ENCODE data around the gene ADAMTS19.

Gene ADAMTS19

GRCh38 chr5:129438322-129438721 is 21.8 kb upstream of the ADAMTS19 start:
- no peaks in the 10 kb centered on the region for H3K4me1 ChIP-seq (ENCODE audit: control insufficient read depth, insufficient read depth, low read length)
- no peaks in the 10 kb centered on the region for H3K27me3 ChIP-seq (ENCODE audit: control insufficient read depth, insufficient read depth, low read length, poor library complexity, severe bottlenecking)
- H3K9me3 ChIP-seq (ENCODE audit: control insufficient read depth, low read length), result no peaks in the 10 kb centered on the region
- no peak overlapping the region for H3K4me3 ChIP-seq (ENCODE audit: insufficient read depth, low read depth, low read length)
- H3K36me3 ChIP-seq (ENCODE audit: control insufficient read depth, insufficient read depth, low read length), result no peaks in the 10 kb centered on the region
- WGBS, 2 experiments, result 84 to 89% methylated on average over 3 of the region's 3 CpGs
- no peak overlapping the region for H3K27ac ChIP-seq (ENCODE audit: insufficient read depth, low read depth, low read length, poor library complexity, severe bottlenecking)

GRCh38 chr5:129440424-129440823 is 19.7 kb upstream of the ADAMTS19 start:
- Histone ChIP-seq H3K4me3 (ENCODE audit: insufficient read depth, low read depth, low read length) (no peak overlapping the region), H3K36me3 (ENCODE audit: control insufficient read depth, insufficient read depth, low read length) (no peaks in the 10 kb centered on the region), H3K27ac (ENCODE audit: insufficient read depth, low read depth, low read length, poor library complexity, severe bottlenecking) (no peak overlapping the region), H3K9me3 (ENCODE audit: control insufficient read depth, low read length) (no peaks in the 10 kb centered on the region), H3K27me3 (ENCODE audit: control insufficient read depth, insufficient read depth, low read length, poor library complexity, severe bottlenecking) (no peaks in the 10 kb centered on the region), H3K4me1 (ENCODE audit: control insufficient read depth, insufficient read depth, low read length) (no peaks in the 10 kb centered on the region)
- WGBS, 2 experiments, result 91 to 93% methylated on average over 6 of the region's 6 CpGs

DNA sequence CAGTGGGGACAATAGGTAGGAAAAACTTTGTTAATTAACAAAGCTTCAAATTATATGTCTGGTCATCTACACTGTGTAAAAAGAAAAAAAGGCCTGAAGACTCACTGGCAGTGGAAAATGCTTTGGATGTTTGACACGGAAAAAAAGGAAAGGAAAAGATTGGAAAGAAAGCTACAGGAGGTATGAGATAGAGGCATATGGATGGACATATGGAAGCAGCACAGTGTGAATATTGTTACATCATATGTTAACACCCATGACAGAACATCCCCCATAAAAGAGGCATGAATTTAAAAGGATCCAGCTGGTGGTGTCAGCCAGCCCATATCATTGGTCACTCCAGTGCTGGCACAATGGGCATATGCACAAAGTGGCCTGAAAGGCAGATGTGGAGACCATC is 19.0 kb upstream of the ADAMTS19 start:
- no peaks in the 10 kb centered on the region for H3K27me3 ChIP-seq (ENCODE audit: control insufficient read depth, insufficient read depth, low read length, poor library complexity, severe bottlenecking)
- 95 to 96% methylated on average over 1 of the region's 1 CpG for WGBS, 2 experiments
- no peak overlapping the region for H3K27ac ChIP-seq (ENCODE audit: insufficient read depth, low read depth, low read length, poor library complexity, severe bottlenecking)
- no peak overlapping the region for H3K4me3 ChIP-seq (ENCODE audit: insufficient read depth, low read depth, low read length)
- no peaks in the 10 kb centered on the region for H3K9me3 ChIP-seq (ENCODE audit: control insufficient read depth, low read length)
- H3K36me3 ChIP-seq (ENCODE audit: control insufficient read depth, insufficient read depth, low read length), result no peaks in the 10 kb centered on the region
- H3K4me1 ChIP-seq (ENCODE audit: control insufficient read depth, insufficient read depth, low read length), result no peaks in the 10 kb centered on the region

DNA sequence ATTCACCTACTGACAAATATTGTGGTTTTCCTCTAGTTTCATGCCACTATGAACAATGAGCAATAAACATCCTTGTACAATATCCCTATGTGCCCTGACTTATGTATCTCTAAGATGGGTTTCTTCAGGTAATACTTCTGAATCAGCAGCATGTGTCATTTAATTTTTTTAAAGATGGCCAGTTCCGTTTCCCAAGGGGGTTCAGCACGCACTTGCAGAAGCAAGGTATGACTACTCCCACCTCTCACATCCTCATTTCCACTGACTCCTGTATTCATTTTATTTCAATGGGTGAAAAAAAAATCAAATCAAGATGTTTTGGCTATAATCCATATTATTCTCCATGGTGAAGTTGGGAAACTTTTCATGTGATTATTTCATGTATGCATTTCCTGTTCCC is 14.7 kb upstream of the ADAMTS19 start:
- H3K27me3 ChIP-seq (ENCODE audit: control insufficient read depth, insufficient read depth, low read length, poor library complexity, severe bottlenecking), result no peaks in the 10 kb centered on the region
- no peak overlapping the region for H3K27ac ChIP-seq (ENCODE audit: insufficient read depth, low read depth, low read length, poor library complexity, severe bottlenecking)
- no peaks in the 10 kb centered on the region for H3K36me3 ChIP-seq (ENCODE audit: control insufficient read depth, insufficient read depth, low read length)
- no peaks in the 10 kb centered on the region for H3K4me1 ChIP-seq (ENCODE audit: control insufficient read depth, insufficient read depth, low read length)
- no peak overlapping the region for H3K4me3 ChIP-seq (ENCODE audit: insufficient read depth, low read depth, low read length)
- no peaks in the 10 kb centered on the region for H3K9me3 ChIP-seq (ENCODE audit: control insufficient read depth, low read length)
- 95 to 100% methylated on average over 2 of the region's 2 CpGs for WGBS, 2 experiments

DNA sequence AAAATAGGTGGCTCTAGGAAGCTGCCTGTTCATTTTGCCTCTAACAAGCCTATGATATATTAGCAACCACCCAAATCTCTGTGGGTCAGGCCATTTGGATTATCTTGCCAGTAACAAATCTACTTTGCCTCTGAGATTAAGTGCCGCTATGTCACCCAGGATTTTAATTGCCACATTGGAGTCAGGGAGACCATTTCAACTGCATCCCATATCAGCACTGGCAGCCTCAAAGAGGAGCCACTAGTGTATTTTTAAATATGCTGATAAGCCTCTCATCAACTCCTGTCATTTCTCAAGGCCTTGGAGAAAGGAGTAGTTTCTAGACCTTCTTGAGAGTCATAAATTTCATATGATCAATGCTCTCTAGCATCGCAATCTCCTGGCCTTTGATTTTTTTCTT is 12.1 kb upstream of the ADAMTS19 start:
- H3K27me3 ChIP-seq (ENCODE audit: control insufficient read depth, insufficient read depth, low read length, poor library complexity, severe bottlenecking), result no peaks in the 10 kb centered on the region

GRCh38 chr5:129448654-129449053 is 11.4 kb upstream of the ADAMTS19 start:
- Histone ChIP-seq H3K27ac (ENCODE audit: insufficient read depth, low read depth, low read length, poor library complexity, severe bottlenecking) (no peak overlapping the region), H3K36me3 (ENCODE audit: control insufficient read depth, insufficient read depth, low read length) (no peaks in the 10 kb centered on the region), H3K9me3 (ENCODE audit: control insufficient read depth, low read length) (no peaks in the 10 kb centered on the region), H3K4me1 (ENCODE audit: control insufficient read depth, insufficient read depth, low read length) (no peaks in the 10 kb centered on the region), H3K4me3 (ENCODE audit: insufficient read depth, low read depth, low read length) (no peak overlapping the region), H3K27me3 (ENCODE audit: control insufficient read depth, insufficient read depth, low read length, poor library complexity, severe bottlenecking) (no peaks in the 10 kb centered on the region)
- WGBS, 2 experiments, result 72 to 78% methylated on average over 4 of the region's 4 CpGs

More for the DNA sequence above, 12.1 kb upstream of the ADAMTS19 start:
- H3K4me1 ChIP-seq (ENCODE audit: control insufficient read depth, insufficient read depth, low read length), result no peaks in the 10 kb centered on the region
- no peaks in the 10 kb centered on the region for H3K36me3 ChIP-seq (ENCODE audit: control insufficient read depth, insufficient read depth, low read length)
- no peak overlapping the region for H3K27ac ChIP-seq (ENCODE audit: insufficient read depth, low read depth, low read length, poor library complexity, severe bottlenecking)
- 81 to 99% methylated on average over 2 of the region's 2 CpGs for WGBS, 2 experiments
- no peak overlapping the region for H3K4me3 ChIP-seq (ENCODE audit: insufficient read depth, low read depth, low read length)
- H3K9me3 ChIP-seq (ENCODE audit: control insufficient read depth, low read length), result no peaks in the 10 kb centered on the region

DNA sequence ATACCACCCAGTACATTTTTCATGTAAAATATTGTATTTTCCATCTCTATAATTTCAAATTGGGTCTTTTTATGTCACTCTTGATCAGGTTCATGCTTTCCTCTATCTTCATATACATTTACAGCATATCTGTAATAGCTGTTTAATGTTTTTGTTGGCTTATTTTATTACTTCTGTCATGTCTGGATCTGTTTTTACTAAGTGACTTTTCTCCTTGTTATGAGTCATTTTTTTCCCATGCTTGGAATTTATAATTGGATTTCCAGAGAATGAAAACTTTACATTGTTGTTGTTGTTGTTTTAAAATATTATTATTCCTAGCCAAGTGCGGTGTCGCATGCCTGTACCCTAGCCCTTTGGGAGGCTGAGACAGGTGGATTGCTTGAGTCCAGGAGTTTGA is 5.6 kb upstream of the ADAMTS19 start:
- Histone ChIP-seq H3K9me3 (ENCODE audit: control insufficient read depth, low read length) (no peaks in the 10 kb centered on the region), H3K4me3 (ENCODE audit: insufficient read depth, low read depth, low read length) (no peak overlapping the region), H3K4me1 (ENCODE audit: control insufficient read depth, insufficient read depth, low read length) (peaks cover 12% of the 10 kb centered on the region), H3K27me3 (ENCODE audit: control insufficient read depth, insufficient read depth, low read length, poor library complexity, severe bottlenecking) (no peaks in the 10 kb centered on the region), H3K27ac (ENCODE audit: insufficient read depth, low read depth, low read length, poor library complexity, severe bottlenecking) (no peak overlapping the region), H3K36me3 (ENCODE audit: control insufficient read depth, insufficient read depth, low read length) (no peaks in the 10 kb centered on the region)
- WGBS, 2 experiments, result 93 to 97% methylated on average over 2 of the region's 2 CpGs

GRCh38 chr5:129459450-129459776 is 685 bp upstream of the ADAMTS19 start:
- peak overlapping the region; percentile 48 for H3K4me3 ChIP-seq (ENCODE audit: insufficient read depth, low read depth, low read length)
- no peaks in the 10 kb centered on the region for H3K27me3 ChIP-seq (ENCODE audit: control insufficient read depth, insufficient read depth, low read length, poor library complexity, severe bottlenecking)
- H3K4me1 ChIP-seq (ENCODE audit: control insufficient read depth, insufficient read depth, low read length), result peaks cover 15% of the 10 kb centered on the region
- WGBS, 2 experiments, result 1% methylated on average over 11 of the region's 11 CpGs
- no peaks in the 10 kb centered on the region for H3K36me3 ChIP-seq (ENCODE audit: control insufficient read depth, insufficient read depth, low read length)
- H3K9me3 ChIP-seq (ENCODE audit: control insufficient read depth, low read length), result no peaks in the 10 kb centered on the region
- peak overlapping the region; percentile 76 for H3K27ac ChIP-seq (ENCODE audit: insufficient read depth, low read depth, low read length, poor library complexity, severe bottlenecking)

GRCh38 chr5:129460672-129460935 is 506 bp downstream of the ADAMTS19 start:
- H3K4me3 ChIP-seq (ENCODE audit: insufficient read depth, low read depth, low read length), result peak overlapping the region; percentile 48
- H3K36me3 ChIP-seq (ENCODE audit: control insufficient read depth, insufficient read depth, low read length), result no peaks in the 10 kb centered on the region
- WGBS, 2 experiments, result 0% methylated on average over 10 of the region's 10 CpGs
- H3K27me3 ChIP-seq (ENCODE audit: control insufficient read depth, insufficient read depth, low read length, poor library complexity, severe bottlenecking), result no peaks in the 10 kb centered on the region
- no peaks in the 10 kb centered on the region for H3K9me3 ChIP-seq (ENCODE audit: control insufficient read depth, low read length)
- peaks cover 15% of the 10 kb centered on the region for H3K4me1 ChIP-seq (ENCODE audit: control insufficient read depth, insufficient read depth, low read length)
- no peak overlapping the region for H3K27ac ChIP-seq (ENCODE audit: insufficient read depth, low read depth, low read length, poor library complexity, severe bottlenecking)

DNA sequence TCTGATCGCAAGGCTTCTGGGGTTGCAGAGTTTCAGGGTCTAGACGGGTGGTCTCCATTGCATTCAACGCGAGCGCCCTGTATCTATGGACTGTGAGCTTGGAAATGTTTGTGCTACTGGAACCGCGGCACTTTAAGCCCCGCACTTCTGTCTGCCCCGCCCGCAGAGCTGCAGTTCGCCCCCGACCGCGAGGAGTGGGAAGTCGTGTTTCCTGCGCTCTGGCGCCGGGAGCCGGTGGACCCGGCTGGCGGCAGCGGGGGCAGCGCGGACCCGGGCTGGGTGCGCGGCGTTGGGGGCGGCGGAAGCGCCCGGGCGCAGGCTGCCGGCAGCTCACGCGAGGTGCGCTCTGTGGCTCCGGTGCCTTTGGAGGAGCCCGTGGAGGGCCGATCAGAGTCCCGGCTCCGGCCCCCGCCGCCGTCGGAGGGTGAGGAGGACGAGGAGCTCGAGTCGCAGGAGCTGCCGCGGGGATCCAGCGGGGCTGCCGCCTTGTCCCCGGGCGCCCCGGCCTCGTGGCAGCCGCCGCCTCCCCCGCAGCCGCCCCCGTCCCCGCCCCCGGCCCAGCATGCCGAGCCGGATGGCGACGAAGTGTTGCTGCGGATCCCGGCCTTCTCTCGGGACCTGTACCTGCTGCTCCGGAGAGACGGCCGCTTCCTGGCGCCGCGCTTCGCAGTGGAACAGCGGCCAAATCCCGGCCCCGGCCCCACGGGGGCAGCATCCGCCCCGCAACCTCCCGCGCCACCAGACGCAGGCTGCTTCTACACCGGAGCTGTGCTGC is 1.0 kb downstream of the ADAMTS19 start:
- Histone ChIP-seq H3K27ac (ENCODE audit: insufficient read depth, low read depth, low read length, poor library complexity, severe bottlenecking) (peak overlapping the region; percentile 31), H3K27me3 (ENCODE audit: control insufficient read depth, insufficient read depth, low read length, poor library complexity, severe bottlenecking) (no peaks in the 10 kb centered on the region)
- whole genome bisulfite sequencing, 2 experiments, result 0% methylated on average over 88 of the region's 88 CpGs

More for the DNA sequence above, 1.0 kb downstream of the ADAMTS19 start:
- Histone ChIP-seq H3K36me3 (ENCODE audit: control insufficient read depth, insufficient read depth, low read length) (no peaks in the 10 kb centered on the region), H3K9me3 (ENCODE audit: control insufficient read depth, low read length) (no peaks in the 10 kb centered on the region), H3K4me3 (ENCODE audit: insufficient read depth, low read depth, low read length) (peak overlapping the region; percentile 48), H3K4me1 (ENCODE audit: control insufficient read depth, insufficient read depth, low read length) (peaks cover 15% of the 10 kb centered on the region)
